Thyroid gland (tissue), 4 donors: ENCODE data around the gene SLC35F3.

ENCODE experiments used
- CTCF ChIP-seq, 6 experiments: fragments of 200-600 bp in 3 of 6; fragments of 450-650 bp in 3 of 6; sonication (generic) in 3 of 6; IDR thresholded peaks; one replicate each; pipeline ENCODE4 v1.5.1; 2016 to 2019; ENCODE audit warnings: antibody characterized with exemption in 6 of 6, mild to moderate bottlenecking in 2 of 6, inconsistent platforms in 1 of 6, moderate library complexity in 1 of 6
- POLR2A ChIP-seq, 2 donors: fragments of 450-650 bp; IDR thresholded peaks; one replicate each; pipeline ENCODE4 v1.6.1; 2017; ENCODE audit warnings: antibody characterized with exemption in 2 of 2, mild to moderate bottlenecking in 2 of 2, moderate library complexity in 1 of 2

GRCh38 chr1:234261545-234261944 lies 357.1 kb downstream of the SLC35F3 start:
- TF ChIP-seq CTCF (IDR thresholded peaks at IDR 0.05) (no peak), POLR2A (IDR thresholded peaks at IDR 0.05) (no peak)
